K562 (cell line): ENCODE data around the gene SLC25A51. TPM values are rescaled to one million over a fixed set of nuclear protein-coding genes. Genes with fewer than 3 reads are reported as not detected.

Source experiments
- ARID1B ChIP-seq: fragments of 450-650 bp; IDR thresholded peaks from 2 replicates; pipeline ENCODE4 v1.6.1; 2016; ENCODE audit warnings: antibody characterized with exemption, mild to moderate bottlenecking, inconsistent platforms
- BDP1 ChIP-seq: IDR thresholded peaks from 3 replicates; pipeline ENCODE4 v1.6.1; 2011; ENCODE audit not compliant: insufficient read length, insufficient read depth
- BRD9 ChIP-seq: fragments of 450-650 bp; IDR thresholded peaks from 2 replicates; pipeline ENCODE4 v1.6.1; 2018; ENCODE audit warnings: low read depth; ENCODE audit not compliant: partially characterized antibody
- CC2D1A ChIP-seq: fragments of 450-650 bp; IDR thresholded peaks from 2 replicates; pipeline ENCODE4 v1.6.1; 2017; ENCODE audit warnings: mild to moderate bottlenecking
- CEBPG ChIP-seq, 3 experiments: fragments of 200-800 bp in 1 of 3; sonication (Bioruptor generic) in 1 of 3; sonication (generic) in 1 of 3; formaldehyde crosslinking in 1 of 3; IDR thresholded peaks in 2 of 3; conservative IDR thresholded peaks in 1 of 3; 2 replicates each; pipeline versions ENCODE4 v1.6.1 to v1.8.0; 2016 to 2022; ENCODE audit warnings: missing compliant biosample characterization in 2 of 3, missing genetic modification characterization in 2 of 3, mild to moderate bottlenecking in 1 of 3, missing genetic modification reagents in 1 of 3
- ETV5 ChIP-seq: sonication (generic); formaldehyde crosslinking; IDR thresholded peaks from 2 replicates; pipeline ENCODE4 v1.4.0; 2020; ENCODE audit warnings: low read depth, mild to moderate bottlenecking, missing genetic modification reagents
- HLTF ChIP-seq: fragments of 450-650 bp; IDR thresholded peaks from 2 replicates; pipeline ENCODE4 v1.6.1; 2016
- KLF6 ChIP-seq: fragments of 250-450 bp; sonication (Bioruptor Pico); IDR thresholded peaks from 2 replicates; pipeline ENCODE4 v1.4.0; 2020; ENCODE audit warnings: mild to moderate bottlenecking, moderate library complexity, borderline replicate concordance
- MBD1 ChIP-seq: fragments of 250-450 bp; sonication (Bioruptor Pico); IDR thresholded peaks from 2 replicates; pipeline ENCODE4 v1.8.0; 2022; ENCODE audit warnings: inconsistent platforms
- NFATC3 ChIP-seq: fragments of 450-650 bp; IDR thresholded peaks from 2 replicates; pipeline ENCODE4 v1.6.1; 2017; ENCODE audit warnings: mild to moderate bottlenecking
- RFX1 ChIP-seq: fragments of 450-650 bp; IDR thresholded peaks from 2 replicates; pipeline ENCODE4 v1.6.1; 2016; ENCODE audit warnings: mild to moderate bottlenecking, moderate library complexity
- RHOXF2B ChIP-seq: fragments of 250-450 bp; sonication (Bioruptor Pico); conservative IDR thresholded peaks from 2 replicates; pipeline ENCODE4 v1.5.1; 2021
- RREB1 ChIP-seq: fragments of 250-450 bp; sonication (Bioruptor Pico); IDR thresholded peaks from 2 replicates; pipeline ENCODE4 v1.4.0; 2020
- SAP30 ChIP-seq: fragments of 200-600 bp; sonication (generic); IDR thresholded peaks from 2 replicates; pipeline ENCODE4 v1.6.1; 2012; ENCODE audit warnings: borderline replicate concordance, low read depth, mild to moderate bottlenecking, moderate library complexity, low read length, control low read depth, inconsistent platforms; ENCODE audit not compliant: insufficient read depth, poor library complexity, severe bottlenecking
- TCFL5 ChIP-seq: fragments of 250-450 bp; sonication (Bioruptor Pico); conservative IDR thresholded peaks from 2 replicates; pipeline ENCODE4 v1.6.1; 2021; ENCODE audit warnings: mild to moderate bottlenecking, moderate library complexity, matching md5 sums
- WHSC1 ChIP-seq: IDR thresholded peaks from one replicate; pipeline ENCODE4 v1.6.1; 2012; ENCODE audit warnings: low read length, control low read depth, inconsistent platforms
- XRCC3 ChIP-seq: fragments of 450-650 bp; IDR thresholded peaks from 2 replicates; pipeline ENCODE4 v1.6.1; 2017; ENCODE audit warnings: mild to moderate bottlenecking, moderate library complexity
- ZBTB34 ChIP-seq: fragments of 250-450 bp; sonication (Bioruptor Pico); IDR thresholded peaks from 2 replicates; pipeline ENCODE4 v1.8.0; 2021; ENCODE audit warnings: mild to moderate bottlenecking, moderate library complexity
- ZFX ChIP-seq: sonication (generic); formaldehyde crosslinking; IDR thresholded peaks from 2 replicates; pipeline ENCODE4 v1.8.0; 2022; ENCODE audit warnings: mild to moderate bottlenecking, missing genetic modification reagents, moderate library complexity
- polyA plus RNA-seq, 8 experiments: library from polyadenylated mRNA; depleted of rRNA in 4 of 8; stranded (reverse) in 5 of 8; unstranded in 3 of 8; fragments of >200 nt; fragmentation: Nextera tagmentation in 2 of 8; fragmentation: Illumina TruSeq in 1 of 8; extraction: Ambion mirVana in 2 of 8; extraction: Trizol in 1 of 8; gene quantifications; 2 replicates each; pipeline versions ENCODE4 v1.2.1 to v1.2.3, GENCODE V29; 2011 to 2014; ENCODE audit warnings: inconsistent platforms in 1 of 8, missing spikeins in 1 of 8
- total RNA-seq, 7 experiments: library from RNA; depleted of rRNA in 6 of 7; stranded (reverse); fragments of >200 nt in 6 of 7; fragmentation: Illumina TruSeq in 2 of 7; extraction: Trizol in 2 of 7; gene quantifications; 2 replicates each; pipeline versions ENCODE4 v1.2.1 to v1.2.3, GENCODE V29; 2011 to 2021; ENCODE audit warnings: low replicate concordance in 1 of 7

SLC25A51 gene
- total and polyA plus RNA-seq, 9 of the 15 experiments (the other 6 are each of a cell fraction or from before 2014, with no cell fraction given) = 9.1 to 40.7 (median 24.5) TPM

GRCh38 chr9:37913480-37914153, 9.7 kb upstream of the SLC25A51 start (continued):
- peak; percentile 87 for TF ChIP-seq RREB1 (CRISPR knock-in tag)
- TF ChIP-seq ETV5 (CRISPR knock-in tag) = no peak; the same call in 1 of the 2 replicates
- no peak for TF ChIP-seq WHSC1
- TF ChIP-seq NFATC3 = no peak
- TF ChIP-seq ZBTB34 (CRISPR knock-in tag) = no peak
- no peak; the same call in 1 of the 2 replicates for TF ChIP-seq ARID1B
- peak; percentile 95; the same call in 1 of the 2 replicates for TF ChIP-seq CC2D1A
- TF ChIP-seq RHOXF2B (CRISPR knock-in tag) = no peak
- no peak for TF ChIP-seq KLF6
- no peak for TF ChIP-seq ZFX (CRISPR knock-in tag)
- TF ChIP-seq XRCC3 = no peak
- TF ChIP-seq SAP30 = no peak
- TF ChIP-seq BRD9 = no peak
- no peak for TF ChIP-seq BDP1
- TF ChIP-seq RFX1 = no peak
- TF ChIP-seq MBD1 (CRISPR knock-in tag) = no peak
- no peak for TF ChIP-seq HLTF
- no peak for TF ChIP-seq CEBPG (CRISPR knock-in tag; IDR thresholded peaks at IDR 0.05)
- no peak for TF ChIP-seq CEBPG (tag; conservative IDR thresholded peaks at IDR 0.05 in 1 of 2, IDR thresholded peaks at IDR 0.05 in 1 of 2)
- no peak for TF ChIP-seq TCFL5 (CRISPR knock-in tag)
